Activated gamma-delta T cell (primary cell): ENCODE results near the gene NCAM1.

Experiments used
- DNase-seq: peaks from one replicate; lab custom pipeline; 2025; lab: John Stamatoyannopoulos, UW

NCAM1 gene

DNA sequence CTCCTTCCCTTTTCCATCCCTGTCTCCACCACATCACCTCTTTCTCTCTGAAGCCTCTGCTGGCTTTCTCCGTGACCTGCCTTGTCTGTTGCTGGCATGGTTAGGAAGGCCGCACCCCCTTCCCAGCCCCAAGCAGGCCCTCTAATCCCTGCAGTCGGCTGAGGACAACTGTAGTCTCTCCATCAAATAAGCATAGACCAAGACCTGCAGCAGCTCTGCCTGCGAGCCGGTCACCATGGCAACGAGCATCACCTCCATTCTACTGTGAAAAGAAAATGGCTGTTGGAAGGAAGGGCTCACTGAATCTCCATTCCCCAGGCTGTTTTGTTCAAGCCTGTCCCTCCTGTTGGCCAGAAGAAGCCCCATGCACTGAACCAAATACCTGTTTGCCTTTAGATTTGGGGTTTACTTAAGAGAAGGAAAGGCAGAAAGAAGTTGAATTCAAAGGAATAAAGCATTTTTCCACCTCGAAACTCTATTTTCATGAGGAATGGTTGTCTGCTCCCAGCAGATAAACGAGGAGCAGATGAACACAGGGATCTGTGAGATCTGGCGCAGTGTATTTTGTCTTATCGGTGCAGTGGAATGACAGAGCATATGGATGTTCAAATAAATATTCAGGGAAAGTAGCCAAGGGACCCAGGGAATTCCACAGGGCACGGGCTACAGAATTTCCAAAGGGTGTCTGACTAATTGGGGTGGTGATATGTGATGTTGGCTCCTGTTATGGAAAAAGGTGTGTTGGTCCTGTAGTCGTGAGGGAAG, 240.0 kb downstream of the NCAM1 start:
- no peak for DNase-seq

GRCh38 chr11:113202431-113202830, 241.2 kb downstream of the NCAM1 start:
- no peak for DNase-seq

- DNase-seq: no peak
These were observed 242.0 kb downstream of the NCAM1 start for GRCh38 chr11:113203141-113203753.

GRCh38 chr11:113204280-113204679, 243.1 kb downstream of the NCAM1 start:
- no peak for DNase-seq

DNA sequence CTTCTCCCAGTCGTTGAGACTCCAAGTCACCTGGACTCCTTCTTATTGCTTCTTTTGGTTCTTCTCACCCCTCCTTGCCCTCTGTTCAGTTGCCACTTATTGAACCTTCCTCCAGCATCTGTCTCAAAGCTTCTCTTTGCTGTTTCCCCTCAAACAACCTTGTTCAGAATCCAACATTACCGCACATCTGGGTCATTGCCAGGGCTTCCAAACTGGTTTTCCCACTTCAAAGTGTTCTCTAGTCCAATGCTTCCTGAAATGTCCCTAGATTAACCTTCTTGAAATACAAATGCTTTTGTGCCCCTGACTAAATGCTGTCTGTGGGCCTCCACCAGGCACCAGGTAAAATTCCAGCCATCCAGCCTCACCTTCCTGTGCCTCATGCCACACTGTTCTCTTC, 252.3 kb downstream of the NCAM1 start:
- DNase-seq: no peak

DNA sequence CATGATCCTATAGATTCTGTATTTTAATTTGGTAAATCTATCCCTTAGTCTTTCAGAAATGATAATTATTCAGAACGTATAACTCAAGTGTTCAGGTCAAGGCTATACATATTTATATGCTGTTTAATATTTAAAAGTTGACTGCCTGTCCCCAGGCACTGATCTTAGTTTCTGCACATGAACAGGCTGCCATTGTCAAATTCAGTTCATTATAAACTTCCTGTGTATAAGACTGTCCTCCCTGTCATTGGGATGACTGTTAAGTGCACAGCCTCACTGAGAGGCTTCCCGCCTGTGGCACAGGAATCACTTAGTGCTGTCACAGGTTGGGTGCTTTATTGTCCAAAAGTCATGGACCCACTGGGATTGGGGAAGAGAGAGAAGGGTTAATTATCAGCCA, 261.0 kb downstream of the NCAM1 start:
- DNase-seq: no peak

DNA sequence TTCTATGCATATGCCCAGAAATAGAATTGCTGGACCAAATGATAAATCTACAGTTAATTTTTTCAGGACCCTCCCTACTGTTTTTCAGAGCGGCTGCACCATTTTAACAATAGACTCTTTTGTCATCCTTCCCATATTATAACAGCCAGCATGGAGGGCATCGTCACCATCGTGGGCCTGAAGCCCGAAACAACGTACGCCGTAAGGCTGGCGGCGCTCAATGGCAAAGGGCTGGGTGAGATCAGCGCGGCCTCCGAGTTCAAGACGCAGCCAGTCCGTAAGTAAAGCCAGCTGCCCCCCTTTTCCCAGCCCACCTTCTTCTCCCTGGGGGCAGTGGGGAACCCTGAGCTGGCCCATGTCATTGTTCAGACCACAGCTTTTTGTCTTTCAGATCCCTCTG, 273.7 kb downstream of the NCAM1 start:
- no peak for DNase-seq

DNA sequence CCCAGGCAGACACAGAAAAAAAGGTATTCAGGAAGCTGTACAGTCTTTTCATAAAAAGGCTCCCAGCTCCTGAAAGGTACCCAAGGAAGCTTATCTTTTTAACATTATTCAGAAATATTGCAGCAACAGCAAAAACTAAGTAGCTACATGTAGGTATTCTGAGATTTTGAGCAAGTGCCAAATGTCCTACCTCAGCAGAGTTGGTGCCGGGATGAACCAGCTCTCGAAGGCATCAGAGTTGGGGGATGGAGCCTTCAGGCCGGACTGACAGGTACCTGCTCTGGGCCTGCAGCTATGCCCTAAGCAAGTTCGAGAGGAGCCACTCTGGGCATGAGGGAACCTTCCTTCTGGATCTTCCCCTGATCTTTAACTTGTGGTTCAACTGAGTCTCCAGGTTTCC, 276.0 kb downstream of the NCAM1 start:
- no peak for DNase-seq

- no peak for DNase-seq
These were observed 277.5 kb downstream of the NCAM1 start for GRCh38 chr11:113238721-113239120.

DNA sequence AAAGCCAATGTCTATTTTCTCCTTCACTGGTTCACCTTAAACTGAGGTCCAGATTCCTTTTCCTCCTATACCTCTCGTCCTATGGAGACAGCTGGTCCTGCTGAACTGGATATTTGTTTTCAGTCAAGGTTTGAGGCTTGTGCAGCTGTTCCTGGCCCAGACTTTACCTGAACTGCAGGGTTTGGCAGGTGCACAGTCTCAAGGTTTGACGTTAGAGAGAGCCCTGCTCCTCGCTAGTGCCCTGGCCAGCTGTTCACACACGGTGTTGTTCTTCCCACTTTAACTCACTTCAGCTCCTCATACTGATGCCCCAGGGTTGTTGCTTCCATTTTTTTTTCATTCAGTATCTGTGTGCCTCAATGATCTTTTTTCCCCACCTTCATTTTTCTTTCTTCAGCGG, 279.2 kb downstream of the NCAM1 start:
- DNase-seq: no peak

DNA sequence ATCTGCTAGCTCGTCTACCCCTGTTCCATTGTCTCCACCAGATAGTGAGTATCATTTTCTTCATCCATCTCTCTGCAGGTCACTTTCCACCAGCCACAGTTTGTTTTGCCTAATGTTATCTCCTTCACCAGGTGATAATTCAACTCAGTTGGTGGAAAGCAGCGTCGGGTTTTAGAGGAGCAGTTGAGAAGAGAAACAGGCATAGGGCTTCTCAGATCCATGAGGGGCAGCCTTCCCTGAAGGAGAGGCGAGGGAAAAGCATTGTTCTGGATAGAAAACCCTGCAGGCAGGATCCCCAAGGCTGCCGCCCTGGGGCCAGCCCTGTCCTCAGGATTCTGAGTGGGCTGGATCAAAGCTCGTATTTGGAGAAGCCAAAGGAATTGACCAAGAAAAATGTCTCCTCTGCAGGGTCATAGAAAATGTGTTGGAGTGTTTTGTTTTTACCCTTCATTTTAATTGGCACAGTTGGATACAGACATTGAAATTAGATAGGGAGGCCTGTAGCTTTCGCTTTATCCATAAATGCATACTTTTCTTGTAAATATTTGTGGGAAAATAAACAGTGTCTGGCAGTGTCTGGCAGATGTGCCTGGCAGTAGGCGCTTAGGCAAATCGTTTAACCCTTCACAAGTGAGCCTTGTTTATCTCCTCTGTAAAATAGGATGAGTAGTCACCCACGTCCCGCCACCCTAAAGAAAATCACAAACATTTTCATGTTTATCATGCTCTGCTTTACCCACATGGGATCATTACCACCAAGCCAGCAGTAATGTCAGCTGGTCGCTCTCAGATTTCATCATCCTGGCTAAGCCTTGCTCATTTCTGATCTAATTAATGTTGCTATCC, 279.8 kb downstream of the NCAM1 start:
- no peak for DNase-seq

- DNase-seq: no peak
These were observed 280.4 kb downstream of the NCAM1 start for GRCh38 chr11:113241636-113242054.

DNA sequence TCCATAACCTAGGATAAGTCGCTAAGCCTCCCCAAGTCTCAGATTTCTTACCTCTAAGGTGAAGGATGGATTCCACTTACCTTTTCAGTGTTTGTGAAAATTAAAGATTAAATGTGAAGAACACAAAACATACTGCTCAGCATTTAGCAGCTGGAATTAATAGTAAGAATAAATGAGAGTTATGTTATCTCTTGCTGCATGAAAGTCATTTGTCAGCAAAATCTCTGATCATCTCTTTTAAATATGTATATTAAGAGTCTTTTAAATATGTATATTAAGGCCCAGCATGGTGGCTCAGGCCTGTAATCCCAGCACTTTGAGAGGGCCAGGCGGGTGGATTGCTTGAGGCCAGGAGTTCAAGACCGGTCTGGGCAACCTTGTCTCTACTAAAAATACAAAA, 280.8 kb downstream of the NCAM1 start:
- DNase-seq: no peak

DNA sequence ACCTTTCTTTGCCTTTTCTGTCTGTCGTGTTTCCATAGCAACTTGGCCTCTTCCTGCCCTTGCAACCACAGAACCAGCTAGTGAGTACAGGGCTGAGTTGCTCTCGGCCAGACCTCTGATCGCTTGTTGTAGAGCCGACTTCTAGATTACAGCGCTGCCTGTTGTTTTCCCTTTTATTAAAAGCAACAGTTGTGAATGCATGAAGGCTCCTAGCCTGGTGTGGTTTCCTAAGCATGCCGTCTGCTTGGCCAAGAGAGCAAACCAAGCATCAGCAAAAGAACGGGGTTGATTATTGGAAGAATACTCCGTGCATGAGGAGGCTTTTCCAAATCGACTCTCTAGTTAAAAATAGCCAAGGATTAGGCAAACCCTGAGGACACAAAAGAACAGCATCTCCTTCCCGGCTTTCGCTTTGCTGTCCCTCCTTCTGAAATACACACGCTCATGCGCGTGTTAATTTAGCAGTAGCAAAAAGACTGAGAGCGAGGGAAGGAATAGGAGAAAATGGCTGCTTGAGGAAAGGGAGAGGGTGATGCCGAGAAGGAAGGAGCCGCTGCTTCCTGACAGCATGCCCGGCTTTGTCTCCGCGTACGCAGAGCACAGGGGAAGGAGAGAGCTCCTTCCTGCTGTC, 281.7 kb downstream of the NCAM1 start:
- DNase-seq: no peak

GRCh38 chr11:113243696-113244095, 282.5 kb downstream of the NCAM1 start:
- no peak for DNase-seq

GRCh38 chr11:113245216-113245615, 284.0 kb downstream of the NCAM1 start:
- no peak for DNase-seq

GRCh38 chr11:113247221-113247620, 286.0 kb downstream of the NCAM1 start:
- no peak for DNase-seq

- DNase-seq: no peak
These were observed 286.7 kb downstream of the NCAM1 start for GRCh38 chr11:113247966-113248365.

DNA sequence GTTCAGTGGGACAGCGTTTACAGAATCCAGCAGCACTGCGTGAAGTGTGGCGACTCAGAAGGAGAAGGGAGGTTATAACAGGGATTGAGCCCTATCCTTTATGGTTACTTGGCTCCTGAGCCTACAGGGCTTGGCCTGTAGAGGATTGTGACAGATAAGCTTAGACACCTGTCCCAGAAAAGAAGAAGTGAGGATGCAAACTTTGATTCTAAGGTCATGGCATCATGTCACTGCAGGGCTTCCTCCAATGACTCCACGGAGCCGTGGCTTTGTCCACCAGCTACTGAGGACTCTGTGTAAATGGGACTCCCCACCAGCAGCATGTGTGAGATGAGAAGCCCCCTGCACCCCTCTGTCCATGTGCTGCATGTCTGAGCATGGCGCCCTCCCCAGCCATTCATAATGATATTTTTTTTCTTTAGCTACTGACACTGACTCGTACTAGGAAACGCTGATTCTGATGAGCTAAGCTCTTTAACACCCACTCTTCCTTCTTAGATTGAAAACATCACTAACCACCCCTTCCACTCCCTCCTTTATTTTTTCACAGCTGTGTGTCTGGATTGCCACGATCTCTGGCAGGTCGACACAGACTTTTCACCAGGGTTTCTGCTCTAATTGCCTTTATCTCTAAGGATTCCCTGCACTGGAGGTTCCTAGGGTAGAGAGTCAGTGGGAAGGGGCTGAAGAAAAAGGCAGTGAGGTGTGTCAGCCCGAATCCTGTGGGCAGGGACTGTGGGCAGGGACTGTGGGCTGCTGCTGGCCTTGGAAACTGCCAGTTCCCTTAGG, 287.7 kb downstream of the NCAM1 start:
- no peak for DNase-seq

- DNase-seq: no peak
These were observed 288.2 kb downstream of the NCAM1 start for GRCh38 chr11:113249491-113249763.

DNA sequence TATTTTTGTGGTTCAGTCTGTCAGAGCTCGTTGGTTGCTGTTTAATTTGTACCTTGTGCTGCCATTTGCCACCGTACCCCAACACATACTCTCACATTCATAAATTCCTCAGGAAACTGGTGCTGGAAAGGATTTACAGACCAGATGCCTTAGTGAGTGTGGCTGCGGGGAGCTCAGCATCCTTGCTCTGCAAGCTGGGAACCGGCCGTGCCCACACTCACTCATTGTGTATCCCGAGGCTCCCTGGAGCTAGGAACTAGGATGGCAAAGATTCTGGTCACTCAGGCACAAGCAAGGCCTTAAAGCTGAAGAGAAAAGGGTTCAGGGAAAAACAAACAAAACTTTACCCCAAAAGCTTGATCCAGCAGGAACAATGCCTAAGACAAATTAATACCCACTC, 288.6 kb downstream of the NCAM1 start:
- no peak for DNase-seq

DNA sequence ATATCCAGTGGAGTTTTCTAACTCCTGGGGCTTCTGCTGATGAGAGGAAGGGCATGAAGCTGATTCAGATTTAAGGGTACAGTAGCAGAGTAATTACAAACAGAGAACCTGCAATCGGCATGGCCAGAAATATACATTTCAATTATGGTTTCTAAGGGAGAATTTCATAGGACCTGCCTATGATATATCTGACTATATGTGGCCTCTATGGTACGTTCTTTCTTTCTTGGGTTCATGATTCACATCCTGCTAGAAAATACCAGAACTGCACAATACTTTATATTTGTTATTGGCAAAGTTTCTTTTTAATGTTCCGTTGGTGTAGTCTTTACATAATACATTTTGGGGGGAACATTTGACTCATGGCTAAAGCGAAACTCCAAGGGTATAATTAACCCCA, 290.1 kb downstream of the NCAM1 start:
- DNase-seq: no peak
